ENCODE results near the gene EWSR1.
"Not testable (repeated sequence)": the region's sequence is repeated elsewhere in the genome, so short reads cannot be mapped to it uniquely, and the experiment has no call there.

The EWSR1 gene, protein sequence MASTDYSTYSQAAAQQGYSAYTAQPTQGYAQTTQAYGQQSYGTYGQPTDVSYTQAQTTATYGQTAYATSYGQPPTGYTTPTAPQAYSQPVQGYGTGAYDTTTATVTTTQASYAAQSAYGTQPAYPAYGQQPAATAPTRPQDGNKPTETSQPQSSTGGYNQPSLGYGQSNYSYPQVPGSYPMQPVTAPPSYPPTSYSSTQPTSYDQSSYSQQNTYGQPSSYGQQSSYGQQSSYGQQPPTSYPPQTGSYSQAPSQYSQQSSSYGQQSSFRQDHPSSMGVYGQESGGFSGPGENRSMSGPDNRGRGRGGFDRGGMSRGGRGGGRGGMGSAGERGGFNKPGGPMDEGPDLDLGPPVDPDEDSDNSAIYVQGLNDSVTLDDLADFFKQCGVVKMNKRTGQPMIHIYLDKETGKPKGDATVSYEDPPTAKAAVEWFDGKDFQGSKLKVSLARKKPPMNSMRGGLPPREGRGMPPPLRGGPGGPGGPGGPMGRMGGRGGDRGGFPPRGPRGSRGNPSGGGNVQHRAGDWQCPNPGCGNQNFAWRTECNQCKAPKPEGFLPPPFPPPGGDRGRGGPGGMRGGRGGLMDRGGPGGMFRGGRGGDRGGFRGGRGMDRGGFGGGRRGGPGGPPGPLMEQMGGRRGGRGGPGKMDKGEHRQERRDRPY

DNA sequence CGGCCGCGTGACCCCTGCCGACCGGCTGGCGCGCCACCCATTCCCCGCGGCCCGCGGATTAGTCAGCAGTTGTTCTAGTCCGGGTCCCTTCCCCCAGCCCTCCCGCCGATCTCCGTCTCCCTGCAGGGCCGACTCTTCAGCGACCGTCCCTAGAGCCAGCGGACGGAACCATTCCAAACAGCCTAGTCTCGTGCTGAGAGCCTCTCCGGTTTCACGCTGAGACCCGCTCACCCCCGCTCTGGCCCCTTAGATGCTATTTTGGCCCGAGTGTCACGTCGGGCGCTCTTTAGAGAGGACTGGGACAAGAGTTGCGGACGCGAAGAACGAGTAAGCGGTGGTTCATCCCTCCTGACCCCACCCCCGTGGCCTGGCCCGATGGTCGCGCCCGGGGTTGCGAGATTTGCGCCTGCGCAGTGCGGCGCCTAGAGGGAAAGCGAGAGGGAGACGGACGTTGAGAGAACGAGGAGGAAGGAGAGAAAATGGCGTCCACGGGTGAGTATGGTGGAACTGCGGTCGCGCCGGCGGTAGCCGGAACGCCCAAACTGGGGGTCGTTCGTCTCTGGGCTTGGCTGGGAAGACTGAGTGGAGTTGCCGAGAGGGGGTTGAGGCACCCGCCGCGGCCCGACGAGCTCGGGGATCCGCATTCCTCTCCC lies at the start of gene EWSR1, which contains the start of gene RHBDD3:
Gene EWSR1, plus strand, starts transcription at position 411 of the 653 bp plus-strand sequence. Its CDS starts 69 bp downstream, at position 480.
Gene RHBDD3, minus strand, starts transcription at position 124 of the 653 bp plus-strand sequence. CDS start 2,355 bp downstream, outside the sequence.
- DNase-seq = peak; percentile 97

DNA sequence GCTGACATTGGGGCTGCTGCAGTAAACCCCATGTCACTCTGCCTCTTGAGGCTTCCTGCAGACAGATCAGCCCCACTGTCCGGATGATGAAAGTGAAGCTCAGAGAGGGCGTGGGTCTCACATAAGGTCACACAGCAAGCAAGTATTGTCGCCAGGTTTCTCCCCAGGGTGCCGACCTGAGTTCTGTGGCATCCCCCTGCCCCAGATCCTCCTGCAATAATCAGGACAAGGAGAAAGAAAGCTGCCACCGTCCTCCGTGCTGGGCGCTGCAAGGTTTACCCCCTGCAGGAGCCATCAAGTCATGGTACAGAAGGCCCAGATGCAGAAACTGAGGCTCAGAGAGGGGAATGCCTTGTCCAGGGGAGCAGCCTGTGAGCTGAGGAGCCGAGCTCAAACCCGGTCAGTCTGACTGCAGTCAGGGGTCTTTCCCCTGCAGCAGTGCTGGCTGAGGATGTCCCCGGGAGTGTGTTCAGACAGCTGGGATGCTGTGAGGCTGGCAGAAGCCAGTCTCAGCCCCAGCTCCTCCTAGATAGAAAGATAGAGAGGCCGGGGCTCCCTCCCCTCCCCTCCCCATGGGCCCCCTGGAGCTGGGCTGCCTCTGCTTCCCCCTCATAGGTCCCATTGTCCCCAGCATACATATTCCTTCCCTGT lies 49.2 kb upstream of the EWSR1 start:
- no peak for DNase-seq

DNA sequence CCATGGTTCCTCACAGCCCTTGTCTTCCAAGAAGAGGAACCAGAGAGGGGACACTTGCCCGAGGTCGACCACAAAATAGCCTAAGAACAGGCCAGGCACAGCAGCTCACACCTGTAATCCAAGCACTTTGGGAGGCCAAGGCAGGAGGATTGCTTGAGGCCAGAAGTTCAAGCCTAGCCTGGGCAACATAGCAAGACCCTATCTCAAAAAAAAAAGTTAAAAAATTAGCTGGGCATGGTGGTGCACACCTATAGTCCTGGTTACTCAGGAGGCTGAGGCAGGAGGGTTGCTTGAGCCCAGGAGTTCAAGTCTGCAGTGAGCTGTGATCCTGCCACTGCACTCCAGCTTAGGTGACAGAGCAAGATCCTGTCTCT lies 48.7 kb upstream of the EWSR1 start:
- DNase-seq = not testable (repeated sequence)

DNA sequence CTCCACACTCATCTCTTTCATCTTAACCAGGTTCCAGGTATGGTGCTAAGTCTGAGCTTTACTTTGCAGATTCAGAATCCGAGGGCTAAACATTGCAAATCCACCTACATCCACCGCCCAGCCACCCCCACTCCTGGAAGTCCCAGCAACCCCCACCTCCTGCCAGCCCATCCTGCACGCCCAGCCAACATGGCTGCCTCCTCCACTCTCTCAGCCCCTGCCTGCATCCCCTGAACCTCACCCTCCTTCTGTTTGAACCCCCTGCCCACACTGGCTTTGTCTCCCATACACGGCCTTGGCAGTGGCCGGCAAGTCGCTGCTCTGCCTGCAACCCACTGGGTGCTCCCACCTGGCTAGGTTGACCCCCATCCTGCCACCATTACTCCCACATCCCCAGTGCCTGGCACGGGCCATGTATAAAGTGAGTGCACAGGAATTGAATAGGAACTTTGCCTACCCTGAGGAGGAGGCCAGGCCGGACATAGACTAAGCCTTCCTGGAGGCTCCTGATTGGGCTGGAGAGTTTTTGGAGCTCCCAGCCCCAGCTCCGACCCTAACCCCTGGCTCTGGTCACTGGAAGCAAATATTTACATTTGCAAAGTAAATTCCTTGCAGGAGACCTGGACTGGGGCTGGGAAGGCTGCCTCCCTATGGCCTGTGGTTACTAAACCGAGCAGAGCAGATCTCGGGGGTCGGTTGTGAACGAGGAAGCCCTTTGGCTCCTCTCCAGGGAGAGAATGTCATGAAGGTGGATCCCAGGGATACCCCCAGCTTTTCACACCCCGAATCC lies 48.0 kb upstream of the EWSR1 start:
- DNase-seq = no peak

DNA sequence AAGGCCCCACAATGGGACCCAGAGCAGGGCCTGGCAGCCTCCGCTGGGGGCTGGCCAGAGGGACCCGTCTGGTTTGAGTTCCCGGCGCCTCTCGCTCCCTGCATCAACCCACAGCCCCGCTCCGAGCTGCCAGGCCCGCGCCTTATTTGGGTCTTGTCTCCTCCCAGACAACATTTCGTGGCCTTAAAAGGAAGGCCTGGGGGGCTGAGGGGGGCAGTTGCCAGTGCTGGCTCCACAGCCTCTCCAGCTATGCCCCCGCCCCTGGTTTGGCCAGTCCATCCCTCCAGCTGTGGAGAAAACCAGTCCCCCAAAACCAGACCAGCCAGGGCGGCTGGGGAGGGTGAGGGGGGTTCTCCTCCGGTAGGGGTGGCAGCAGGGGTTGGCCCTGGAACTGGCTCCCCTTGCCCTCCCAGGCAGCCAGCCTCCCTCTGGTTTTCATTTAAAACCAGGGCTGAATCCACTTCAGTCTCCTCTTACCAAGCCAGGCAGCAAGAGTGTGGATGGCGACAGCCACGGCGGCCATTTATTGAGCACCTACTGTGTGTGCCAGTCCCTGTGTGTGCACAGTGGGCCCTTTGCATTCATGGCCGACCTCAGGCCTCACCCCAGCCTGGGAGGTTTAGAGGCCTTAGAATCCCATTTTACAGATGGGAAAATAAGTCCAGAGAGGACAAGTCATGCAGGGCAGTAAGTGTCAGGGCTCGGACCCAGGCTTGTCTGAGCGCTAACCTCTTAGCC lies 43.8 kb upstream of the EWSR1 start:
- no peak for DNase-seq

DNA sequence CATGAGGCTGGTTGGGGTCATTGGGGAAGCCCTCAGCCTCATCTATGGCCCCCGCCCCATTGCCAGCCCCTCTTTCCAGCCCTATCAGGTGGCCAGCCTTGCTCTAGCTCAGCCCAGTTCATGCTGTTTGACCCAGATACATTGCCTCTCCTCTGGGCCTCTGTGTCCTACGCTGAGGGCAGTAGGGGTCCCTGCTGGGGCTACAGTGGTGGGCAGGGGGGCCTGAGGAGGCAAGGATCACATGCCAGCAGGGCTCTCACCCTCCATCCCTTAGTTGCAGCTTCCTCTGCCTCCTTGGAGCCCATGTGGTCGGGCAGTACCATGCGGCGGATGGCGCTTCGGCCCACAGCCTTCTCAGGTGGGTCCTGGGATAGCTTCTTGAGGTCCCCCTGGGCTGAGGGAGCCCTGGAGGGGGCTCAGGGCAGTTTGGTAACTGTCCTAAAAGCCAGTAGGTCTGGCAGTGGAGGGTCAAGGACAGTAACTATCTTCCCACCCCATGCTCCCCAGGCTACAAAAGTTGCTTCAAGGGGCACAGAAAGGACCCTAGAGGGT lies 43.1 kb upstream of the EWSR1 start:
- no peak for DNase-seq

DNA sequence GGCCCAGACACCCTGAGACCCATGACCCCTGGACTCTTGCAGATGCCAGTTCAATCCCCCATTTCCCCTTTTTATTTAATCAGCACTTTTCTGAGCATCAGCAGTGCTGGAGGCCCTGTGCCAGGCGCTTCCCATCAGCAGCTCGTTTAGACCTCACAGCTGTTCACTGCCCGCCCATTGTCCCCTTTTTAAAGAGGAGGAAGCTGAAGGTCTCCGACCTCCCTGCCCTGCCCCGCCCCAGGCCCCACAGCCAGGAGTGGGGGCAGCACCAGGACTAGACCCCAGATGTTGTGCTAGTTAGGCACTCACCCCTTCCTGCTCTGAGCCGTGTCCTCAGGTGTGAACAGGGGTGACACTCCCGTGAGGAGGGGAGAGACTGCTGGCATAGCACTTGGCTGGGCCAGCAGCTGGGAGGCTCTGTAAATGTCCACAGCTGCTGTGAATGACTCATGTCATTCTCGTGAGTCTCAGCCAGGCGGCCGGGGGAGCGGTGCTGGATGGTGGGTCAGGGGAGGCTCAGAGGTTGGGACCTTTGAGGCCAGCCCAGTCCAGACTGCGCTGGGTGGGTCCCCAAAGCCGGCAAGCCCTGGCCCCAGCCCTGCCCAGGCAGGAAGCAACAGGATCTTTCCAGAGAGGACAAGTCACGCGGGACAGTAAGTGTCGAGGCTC lies 42.5 kb upstream of the EWSR1 start:
- DNase-seq = peak; percentile 7

DNA sequence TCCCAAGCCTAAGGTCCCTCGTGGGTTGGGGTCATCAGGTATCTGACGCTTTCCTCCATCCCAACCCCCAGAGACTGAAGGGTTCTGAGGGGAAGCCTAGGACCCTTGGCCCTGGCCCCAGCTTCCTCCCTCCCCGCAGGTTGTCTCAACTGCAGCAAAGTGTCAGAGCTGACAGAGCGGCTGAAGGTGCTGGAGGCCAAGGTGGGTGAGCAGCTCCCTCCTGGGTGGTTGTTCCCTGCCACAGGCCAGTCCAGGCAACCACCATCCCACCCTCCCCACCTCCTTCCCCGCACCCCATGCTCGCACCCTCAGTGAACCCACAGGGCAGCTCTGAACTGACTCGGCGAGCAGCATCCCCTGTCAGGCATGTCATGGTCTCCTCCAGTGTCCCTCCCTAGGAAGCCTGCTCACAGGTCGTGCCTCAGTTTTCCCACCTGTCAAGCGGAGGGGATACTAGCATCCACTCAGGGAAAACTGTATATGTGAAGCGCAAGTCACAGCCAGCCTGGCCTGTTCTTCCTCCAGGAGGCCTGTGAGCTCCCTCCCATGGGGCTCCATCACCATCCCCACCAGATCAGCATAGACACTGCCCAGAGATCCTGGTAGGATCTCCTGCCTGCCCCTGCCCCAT lies 41.6 kb upstream of the EWSR1 start:
- DNase-seq = no peak

DNA sequence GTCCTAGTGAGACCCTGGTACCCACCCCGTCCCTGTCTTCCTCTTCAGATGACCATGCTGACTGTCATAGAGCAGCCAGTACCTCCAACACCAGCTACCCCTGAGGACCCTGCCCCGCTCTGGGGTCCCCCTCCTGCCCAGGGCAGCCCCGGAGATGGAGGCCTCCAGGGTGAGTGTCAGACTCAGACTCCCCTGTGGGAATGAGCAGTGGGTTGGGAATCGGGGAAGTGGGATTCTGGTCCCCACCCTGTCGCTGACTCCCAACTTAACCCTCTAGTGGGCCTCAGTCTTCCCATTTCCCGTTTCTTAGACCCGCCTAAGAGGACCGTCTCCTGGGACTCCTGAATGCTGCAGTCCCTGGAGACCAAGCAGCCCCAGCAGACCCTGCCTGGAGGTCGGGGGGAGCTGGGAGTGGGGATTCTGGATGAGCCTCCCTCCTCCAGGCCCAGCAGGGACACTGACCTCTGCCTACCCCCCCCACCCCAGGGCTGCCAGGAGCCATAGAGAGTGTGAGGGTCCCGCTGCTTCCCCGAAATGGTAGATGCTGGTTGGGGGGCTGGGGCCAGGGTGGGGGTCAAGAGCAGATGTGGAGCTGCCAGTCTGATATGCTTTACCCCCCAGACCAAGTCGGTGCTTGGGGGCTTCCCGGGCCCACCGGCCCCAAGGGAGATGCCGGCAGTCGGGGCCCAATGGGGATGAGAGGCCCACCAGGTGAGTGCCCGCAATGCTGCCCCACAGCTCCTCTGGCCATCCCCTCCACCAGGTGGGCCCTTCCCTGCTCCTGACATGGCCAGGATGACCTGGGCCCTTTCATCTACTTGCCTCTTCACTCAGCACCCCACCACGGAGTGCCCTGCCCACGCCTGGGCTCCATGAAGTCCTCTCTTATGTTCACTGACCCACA lies 36.8 kb upstream of the EWSR1 start:
- no peak for DNase-seq

DNA sequence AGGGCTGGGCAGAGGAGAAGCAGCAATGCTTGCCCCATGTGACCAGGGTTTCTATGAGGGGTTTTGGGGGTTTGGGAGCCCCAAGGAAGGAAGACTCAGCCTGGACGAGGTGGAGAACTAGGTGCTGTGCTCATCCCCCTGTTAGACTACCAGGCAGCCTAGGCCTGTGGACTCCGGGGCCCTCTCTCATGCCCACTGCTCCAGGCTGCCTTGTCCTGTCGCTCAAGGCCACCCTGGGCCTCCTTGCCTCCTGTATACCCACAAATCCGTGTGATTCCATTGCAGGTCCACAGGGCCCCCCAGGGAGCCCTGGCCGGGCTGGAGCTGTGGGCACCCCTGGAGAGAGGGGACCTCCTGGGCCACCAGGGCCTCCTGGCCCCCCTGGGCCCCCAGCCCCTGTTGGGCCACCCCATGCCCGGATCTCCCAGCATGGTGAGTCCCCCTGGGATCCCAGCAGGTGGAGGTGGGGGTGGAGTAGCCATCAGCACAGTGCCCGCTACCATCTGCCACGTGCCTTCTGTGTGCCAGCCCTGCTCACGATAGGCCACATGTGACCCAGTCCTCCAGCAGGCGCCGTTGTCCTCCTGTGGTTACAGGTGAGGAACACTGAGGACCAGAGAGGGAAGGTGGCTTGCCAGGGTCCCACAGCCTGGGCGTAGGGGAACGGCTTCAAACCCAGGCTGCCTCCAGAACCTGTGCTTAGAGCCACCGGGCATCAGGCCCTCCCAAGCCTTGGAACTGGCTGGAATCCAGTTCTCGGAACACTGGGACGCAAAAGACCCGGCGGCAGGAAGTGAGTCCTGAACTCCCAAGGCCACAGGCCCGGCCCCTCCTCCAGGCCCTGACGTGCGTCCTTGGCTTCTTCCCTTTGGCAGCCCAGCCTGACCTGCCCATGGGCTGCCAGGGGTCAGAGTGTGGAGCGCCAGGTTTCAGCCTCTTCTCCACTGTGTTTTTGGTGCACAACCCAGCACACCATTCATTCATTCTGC lies 35.8 kb upstream of the EWSR1 start:
- no peak for DNase-seq

DNA sequence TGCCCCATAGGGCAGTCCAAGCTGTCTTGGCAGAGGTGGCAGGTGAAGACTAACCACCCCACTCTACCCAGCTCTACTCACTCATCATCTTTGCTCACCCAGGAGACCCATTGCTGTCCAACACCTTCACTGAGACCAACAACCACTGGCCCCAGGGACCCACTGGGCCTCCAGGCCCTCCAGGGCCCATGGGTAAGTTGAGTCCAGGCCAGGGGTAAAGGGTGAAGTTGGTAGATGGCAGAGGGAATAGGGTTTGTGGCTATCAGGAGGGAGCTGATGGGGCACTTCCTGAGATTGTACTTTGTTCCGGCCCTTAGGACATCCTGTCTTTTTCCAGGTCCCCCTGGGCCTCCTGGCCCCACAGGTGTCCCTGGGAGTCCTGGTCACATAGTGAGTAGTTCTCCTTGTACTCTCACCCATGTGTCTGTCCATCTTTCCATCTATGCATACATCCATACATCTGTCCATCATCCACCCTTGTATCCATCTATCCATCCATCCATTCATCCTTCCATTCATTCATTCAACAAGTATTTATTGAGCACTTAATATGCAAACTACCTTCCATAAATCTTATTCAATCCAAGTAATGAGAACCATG lies 34.7 kb upstream of the EWSR1 start:
- DNase-seq = no peak

DNA sequence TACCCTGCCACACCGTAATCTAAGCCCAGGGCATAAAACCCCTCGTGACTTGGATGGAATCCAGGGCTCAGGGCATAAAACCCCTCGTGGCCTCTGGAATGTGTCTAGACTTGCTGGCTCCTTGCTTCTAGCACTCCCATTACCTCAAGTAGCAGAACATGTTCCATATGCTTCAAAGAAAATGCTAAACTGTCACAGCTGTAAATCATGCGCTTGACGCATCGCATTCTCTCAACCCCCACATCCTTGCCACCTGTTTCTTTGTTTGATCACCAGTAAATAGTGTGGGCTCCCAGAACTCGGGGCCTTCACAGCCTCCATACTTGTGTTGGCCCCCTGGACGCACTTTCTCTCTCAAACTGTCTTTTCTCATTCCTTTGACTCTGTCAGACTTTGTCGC lies 27.6 kb upstream of the EWSR1 start:
- not testable (repeated sequence) for DNase-seq

DNA sequence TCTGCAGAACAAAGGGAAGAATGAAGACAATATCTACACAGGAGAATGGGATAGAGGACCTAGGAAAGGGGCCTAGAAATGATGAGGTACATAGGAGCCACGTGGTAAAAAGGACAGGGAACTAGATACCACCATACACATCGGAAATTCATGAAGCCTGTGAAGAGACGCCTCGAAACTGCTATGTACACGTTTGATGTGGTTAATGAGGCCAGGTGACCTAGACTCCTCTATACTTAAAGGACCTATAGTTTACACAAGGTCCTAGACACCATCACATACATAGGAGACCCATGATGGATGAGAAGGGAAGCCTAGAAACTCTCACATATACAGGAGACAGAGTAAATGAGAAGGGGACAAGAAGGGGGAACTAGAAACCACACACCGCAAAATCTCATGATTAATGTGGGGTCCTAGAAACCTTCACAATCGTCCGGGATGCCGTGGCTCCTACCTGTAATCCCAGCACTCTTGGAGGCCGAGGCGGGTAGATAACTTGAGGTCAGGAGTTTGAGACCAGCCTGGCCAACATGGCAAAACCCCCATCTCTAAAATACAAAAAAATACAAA lies 24.1 kb upstream of the EWSR1 start:
- no peak for DNase-seq

DNA sequence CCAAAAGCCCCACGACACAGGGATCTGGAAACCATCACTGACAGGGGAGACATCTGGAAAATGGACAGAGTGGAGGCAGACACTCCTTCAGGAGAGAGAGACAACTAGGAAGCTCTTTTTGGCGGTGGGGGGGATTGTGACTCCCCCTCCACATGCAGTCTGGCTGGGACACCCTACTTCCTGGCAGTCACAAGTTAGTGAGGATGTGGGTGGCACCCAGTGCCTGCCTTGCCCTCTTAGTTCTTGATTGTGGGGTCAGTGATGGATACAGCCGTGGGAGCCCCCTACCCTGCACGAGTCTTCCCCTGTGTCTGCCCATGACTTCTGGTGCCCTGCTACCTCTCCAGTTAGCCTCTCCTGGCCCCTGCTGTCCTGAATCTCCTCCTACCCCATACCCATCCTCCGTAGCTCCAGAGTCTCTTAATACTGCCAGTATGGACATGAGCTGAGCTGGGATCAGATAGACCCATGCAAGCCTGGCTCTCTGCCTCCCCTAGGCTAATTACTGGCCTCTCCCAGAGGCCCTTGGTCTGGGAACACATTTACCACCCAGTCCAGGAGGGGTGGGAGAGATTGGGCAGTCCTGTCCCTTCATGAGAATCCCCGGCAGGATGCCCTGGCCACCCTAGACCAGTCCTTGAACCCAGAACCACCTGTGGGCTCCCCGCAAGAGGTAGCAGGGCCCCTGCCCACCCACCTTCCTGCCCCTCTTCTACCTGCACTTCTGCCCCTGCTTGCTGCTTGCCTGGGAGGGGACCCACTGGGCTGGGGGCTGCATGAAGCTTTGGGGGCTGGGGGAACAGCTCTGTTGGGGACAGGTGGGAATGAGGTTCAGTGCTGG lies 23.1 kb upstream of the EWSR1 start:
- DNase-seq = no peak

DNA sequence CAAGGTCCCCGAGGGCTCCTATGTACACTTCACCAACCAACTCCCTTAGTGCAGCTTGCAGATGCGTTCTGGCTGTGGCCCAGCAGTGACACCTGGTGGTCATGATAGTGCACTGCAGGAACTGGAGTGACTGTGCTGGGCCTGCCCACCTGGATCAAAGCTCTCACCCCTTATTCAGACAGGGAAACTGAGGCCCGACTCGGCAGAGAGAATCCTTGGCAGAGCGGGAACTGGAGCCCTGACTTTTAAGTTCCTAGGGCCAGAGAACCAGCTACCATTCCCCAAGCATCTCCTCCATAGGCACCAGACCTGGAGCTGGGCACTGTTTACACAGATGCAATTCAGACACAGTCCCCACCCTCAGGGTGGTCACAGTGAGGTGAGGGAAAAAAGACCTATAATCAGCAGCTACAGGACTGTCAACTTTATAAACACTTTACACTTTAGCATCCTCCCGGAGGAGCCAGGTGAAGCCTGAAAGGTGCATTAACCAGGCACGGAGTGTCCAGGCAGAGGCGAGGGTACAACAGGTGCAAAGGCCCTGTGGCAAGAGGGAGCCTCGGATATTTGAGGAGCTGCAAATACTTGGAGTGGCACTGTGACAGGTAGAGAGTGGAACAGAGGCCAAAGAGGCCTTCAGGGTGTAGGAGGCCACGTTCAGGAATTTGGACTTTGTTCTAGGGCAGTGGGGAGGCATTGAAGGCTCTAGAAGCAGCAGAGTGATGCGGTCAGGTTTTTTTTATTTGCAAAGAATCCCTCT lies 22.3 kb upstream of the EWSR1 start:
- peak; percentile 65 for DNase-seq

All from midbrain (tissue), 1 donor.